ENCODE measurements around the gene MLPH. TPM values are rescaled to one million over a fixed set of nuclear protein-coding genes. Genes with fewer than 3 reads are reported as not detected.
A peak's percentile ranks its signal among the peaks of the same experiment; 100 is the strongest.

Gene MLPH
- polyA plus RNA-seq, 1 donor from 2014 or later = not detected

DNA sequence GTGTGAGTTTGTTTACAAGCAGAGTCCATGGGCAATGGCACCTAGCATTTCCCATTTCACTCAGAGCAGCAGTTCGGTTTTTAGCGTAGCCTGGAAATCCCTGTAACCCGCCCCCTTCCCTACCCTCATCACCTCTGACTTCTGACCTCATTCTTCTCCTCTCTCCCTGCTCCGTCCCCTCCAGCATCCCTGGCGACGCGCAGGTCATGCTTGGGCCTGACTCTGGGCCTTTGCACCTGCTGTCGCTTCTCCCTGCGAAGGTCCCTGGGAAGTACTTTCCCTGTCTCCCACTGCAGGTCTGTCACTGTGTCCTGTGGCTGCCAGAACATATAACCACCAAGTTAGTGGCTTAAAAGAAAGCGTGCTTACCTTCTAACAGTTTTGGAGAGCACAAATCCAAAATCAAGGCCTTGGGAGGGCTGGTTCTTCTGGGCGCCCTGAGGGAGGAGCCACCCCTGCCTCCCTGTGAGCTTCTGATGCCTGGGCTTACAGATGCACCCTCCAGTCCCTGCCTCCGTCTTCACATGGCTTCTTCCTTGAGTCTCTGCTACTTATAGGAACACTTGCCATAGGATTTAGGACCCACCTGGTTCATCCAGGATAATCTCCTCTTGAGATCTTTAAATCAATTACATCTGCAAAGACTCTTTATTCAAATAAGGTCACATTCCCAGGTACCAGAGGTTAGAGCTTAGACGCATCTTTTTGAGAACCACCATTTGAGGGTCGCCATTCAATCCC, 111.6 kb downstream of the MLPH start:
- H3K27me3 Mint-ChIP-seq = no peaks in the 10 kb centered on the region
- H3K27ac Mint-ChIP-seq = peak overlapping the region in 1 of 3 donors; percentile 92
- H3K36me3 Mint-ChIP-seq = peaks cover 5% of the 10 kb centered on the region
- H3K4me1 Mint-ChIP-seq = peaks cover 7 to 19% (median 12%) of the 10 kb centered on the region in 3 donors
- H3K9me3 Mint-ChIP-seq = no peaks in the 10 kb centered on the region
- no peak overlapping the region for H3K4me3 Mint-ChIP-seq

DNA sequence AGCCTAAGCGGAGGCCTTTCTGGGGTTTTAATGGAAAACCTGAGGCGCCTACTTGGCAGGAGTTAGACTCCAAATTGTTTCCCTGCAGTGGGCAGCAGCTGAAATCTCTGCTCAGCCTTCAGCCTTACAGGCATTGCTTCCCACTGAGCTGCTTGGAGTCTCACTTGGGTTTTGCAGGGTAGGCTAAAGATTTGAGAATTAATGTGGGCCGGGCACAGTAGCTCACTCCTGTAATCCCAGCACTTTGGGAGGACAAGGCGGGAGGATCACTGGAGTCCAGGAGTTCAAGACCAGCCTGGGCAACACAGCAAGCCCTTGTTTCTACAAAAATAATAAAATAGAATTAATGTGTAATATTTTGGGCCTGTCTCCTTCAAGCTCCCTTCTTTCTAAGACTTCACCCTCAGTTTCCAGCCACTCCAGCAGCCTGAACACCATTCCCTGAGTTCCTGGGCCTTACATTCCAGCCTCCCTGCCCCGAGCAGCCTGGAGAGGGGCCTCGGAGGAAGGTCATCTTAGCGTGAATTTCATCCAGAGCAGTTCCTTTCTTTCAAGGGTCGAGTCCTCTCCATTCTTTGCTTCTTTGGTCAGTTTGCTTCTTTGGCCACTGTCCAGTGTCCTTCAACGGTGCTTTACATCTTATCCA, 112.5 kb downstream of the MLPH start:
- H3K9me3 Mint-ChIP-seq = no peaks in the 10 kb centered on the region
- no peaks in the 10 kb centered on the region for H3K27me3 Mint-ChIP-seq
- no peak overlapping the region for H3K4me3 Mint-ChIP-seq
- H3K27ac Mint-ChIP-seq = no peak overlapping the region
- peaks cover 6% of the 10 kb centered on the region for H3K36me3 Mint-ChIP-seq
- H3K4me1 Mint-ChIP-seq = peaks cover 7 to 23% (median 15%) of the 10 kb centered on the region in 3 donors

DNA sequence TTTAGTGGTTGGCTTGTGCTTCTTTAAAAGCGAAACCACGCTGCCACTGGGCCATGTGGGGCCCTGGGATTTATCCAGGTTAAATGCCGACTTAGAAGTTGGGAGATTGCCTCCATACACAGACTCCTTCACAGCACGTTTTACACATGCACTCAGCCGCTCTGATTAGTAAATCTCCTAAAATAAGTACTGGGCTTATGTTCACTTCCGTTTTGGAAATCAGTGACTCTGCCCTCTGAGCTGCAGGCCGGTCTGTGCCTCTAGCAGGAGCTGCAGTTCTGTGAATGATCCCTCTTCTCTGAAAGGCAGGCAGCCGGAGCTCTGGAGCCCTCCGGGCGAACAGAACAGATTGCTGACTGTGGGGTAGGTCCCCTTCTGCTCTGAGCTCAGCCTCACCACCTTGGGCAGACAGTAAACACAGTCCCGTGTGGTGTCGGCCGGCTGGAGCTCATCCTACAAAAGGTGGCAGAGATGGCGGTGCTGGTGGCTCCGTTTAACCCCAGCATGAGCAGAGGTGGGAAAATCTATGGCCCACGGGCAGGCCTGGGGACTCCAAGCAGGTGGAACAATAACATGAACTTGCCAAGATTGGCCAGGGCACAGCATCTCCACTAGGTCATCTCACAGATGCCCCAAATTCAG, 113.3 kb downstream of the MLPH start:
- Mint-ChIP-seq H3K4me1 (peaks cover 7 to 24% (median 17%) of the 10 kb centered on the region in 3 donors), H3K27me3 (no peaks in the 10 kb centered on the region), H3K36me3 (peaks cover 6% of the 10 kb centered on the region), H3K27ac (peak overlapping the region in 1 of 3 donors; percentile 92), H3K4me3 (no peak overlapping the region), H3K9me3 (no peaks in the 10 kb centered on the region)

DNA sequence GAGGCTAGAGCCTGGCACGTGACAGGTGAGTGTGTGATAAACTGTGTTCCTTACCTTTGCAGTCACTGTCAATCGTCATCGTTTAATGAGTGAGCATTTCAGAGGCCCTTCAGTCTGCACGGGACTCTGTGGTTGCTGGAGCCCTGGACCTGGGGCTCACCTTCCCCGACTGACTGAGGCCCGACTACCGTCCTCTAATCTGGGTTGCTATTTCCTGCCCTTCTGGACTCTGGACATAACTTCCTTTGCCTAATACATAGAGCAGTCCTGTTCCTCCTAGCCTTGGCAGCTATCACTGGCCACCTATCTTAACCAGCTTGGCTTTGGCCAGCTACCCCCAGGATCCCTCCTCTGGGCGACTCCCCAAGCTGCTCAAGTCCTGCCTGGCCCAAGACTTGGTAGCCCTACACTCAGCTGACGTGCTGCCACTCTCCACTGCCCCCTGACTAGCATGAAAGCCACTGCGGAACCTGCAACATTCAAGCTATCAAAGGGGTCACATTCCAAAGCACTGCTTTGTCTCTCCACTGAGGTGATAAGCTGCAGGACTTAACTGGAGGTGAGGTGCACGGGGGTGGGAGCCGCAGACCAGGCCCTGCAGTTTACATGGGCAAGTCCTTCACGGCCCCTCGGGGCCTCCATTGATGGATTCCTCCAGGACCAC, 114.5 kb downstream of the MLPH start:
- Mint-ChIP-seq H3K27ac (peak overlapping the region in 2 of 3 donors; percentile 81 to 92), H3K4me3 (no peak overlapping the region), H3K27me3 (no peaks in the 10 kb centered on the region), H3K9me3 (no peaks in the 10 kb centered on the region), H3K36me3 (peaks cover 6% of the 10 kb centered on the region), H3K4me1 (peaks cover 7 to 21% (median 17%) of the 10 kb centered on the region in 3 donors)

DNA sequence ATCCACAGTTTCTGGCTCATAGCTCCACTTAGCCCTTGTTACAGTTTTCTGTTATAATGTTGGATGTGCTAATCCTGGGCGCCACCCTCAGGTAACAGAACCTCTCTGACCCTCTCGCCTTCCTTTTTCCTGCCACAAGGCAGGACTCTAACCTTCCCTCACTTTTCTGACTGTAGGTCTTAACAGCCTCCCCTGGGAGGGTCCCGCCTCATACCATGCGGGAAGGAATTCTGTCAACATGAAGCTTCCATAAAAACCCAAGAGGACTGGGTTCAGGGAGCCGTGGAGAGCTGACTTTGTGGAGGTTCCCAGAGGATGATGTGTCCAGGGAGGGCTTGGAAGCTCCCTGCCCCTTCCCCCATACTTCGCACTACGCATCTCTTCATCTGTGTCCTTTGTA, 115.4 kb downstream of the MLPH start:
- Mint-ChIP-seq H3K36me3 (peaks cover 6% of the 10 kb centered on the region), H3K4me1 (peaks cover 7 to 21% (median 17%) of the 10 kb centered on the region in 3 donors), H3K4me3 (peak overlapping the region in 1 of 4 donors; percentile 9)

DNA sequence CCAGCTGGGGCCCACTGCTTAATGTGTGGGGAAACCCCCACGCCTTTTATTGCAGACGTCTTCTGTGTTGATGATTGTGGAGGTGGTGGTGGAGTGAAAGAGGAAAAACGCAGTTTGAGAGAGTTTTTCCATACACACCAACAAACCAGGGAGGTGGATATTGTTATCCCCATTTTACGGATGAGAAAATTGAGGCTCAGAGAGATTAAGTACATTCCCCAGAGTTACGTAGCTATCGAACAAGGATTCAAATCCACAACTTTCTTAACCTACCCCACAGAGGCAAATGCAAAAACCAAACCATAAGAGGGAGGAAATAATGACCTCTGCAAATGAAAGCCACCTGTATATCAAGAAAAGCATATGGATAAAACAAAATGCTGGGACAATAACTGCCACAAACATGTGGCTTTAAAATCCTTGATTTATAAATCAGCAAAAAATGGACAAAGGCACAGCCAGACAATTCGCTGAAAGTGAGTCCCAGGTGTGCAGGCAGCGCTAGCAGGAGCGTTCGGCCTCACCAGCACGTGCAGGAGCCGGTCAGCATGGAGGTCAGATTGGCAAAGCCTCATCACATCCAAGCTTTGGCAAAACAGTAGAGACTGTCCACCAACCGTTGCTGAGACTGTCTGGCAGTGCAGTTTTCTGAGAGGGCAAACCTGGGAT, 116.1 kb downstream of the MLPH start:
- Mint-ChIP-seq H3K36me3 (peaks cover 6% of the 10 kb centered on the region), H3K4me1 (peaks cover 7 to 19% (median 16%) of the 10 kb centered on the region in 3 donors), H3K27ac (peak overlapping the region; percentile 64 to 96 (median 80)), H3K27me3 (no peaks in the 10 kb centered on the region), H3K4me3 (peak overlapping the region; percentile 3 to 90 (median 65)), H3K9me3 (no peaks in the 10 kb centered on the region)

More for the DNA sequence above, 115.4 kb downstream of the MLPH start:
- Mint-ChIP-seq H3K9me3 (no peaks in the 10 kb centered on the region), H3K27me3 (no peaks in the 10 kb centered on the region), H3K27ac (peak overlapping the region in 2 of 3 donors; percentile 45 to 80)

DNA sequence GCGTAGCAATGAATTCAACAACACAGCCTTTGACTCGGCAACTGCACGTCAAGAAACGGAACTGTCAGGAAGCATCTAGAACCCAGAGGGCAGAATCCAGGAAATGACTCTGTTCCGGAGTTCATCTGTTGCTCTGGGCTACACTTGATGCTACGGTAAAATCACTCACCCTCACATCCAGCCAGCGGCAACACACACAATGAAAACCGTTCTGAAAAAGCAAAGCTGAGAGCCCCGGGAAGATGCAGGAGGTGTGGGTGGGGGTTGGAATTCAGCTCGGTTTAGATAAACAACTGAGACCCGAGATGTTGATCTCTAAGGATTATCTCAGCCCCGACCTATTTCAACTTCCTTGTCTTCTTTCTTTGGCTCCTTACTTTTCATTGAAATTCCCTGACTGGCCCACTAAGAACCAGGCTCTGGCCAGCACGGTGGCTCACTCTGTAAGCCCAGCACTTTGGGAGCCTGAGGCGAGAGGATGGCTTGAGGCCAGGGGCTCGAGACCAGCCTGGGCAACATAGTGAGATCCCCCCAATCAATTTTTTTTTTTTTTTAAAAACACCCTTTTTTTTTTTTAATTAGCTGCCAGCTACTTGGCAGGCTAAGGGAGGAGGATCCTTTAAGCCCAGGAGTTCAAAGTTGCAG, 116.8 kb downstream of the MLPH start:
- Mint-ChIP-seq H3K4me3 (peak overlapping the region; percentile 3 to 90 (median 65)), H3K36me3 (peaks cover 6% of the 10 kb centered on the region), H3K27me3 (no peaks in the 10 kb centered on the region), H3K4me1 (peaks cover 7 to 17% (median 16%) of the 10 kb centered on the region in 3 donors), H3K9me3 (no peaks in the 10 kb centered on the region), H3K27ac (peak overlapping the region; percentile 64 to 96 (median 80))

DNA sequence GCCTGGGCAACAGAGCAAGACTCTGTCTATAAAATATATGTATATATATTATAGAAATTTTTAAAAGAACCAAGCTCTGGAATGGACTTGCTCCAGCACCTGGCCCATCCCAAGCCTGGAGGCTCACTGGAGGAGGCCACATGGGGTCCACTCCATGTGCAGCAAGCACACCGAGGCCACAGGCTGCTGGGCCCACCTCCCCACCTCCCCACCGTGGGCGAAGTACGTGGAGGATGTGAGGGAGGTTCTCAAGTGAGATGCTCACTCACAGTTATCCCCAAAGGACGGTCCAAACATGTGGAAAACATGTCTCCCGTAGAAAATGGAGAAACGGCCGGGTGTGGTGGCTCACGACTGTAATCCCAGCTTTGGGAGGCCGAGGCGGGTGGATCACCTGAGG, 117.3 kb downstream of the MLPH start:
- H3K36me3 Mint-ChIP-seq = peaks cover 6% of the 10 kb centered on the region
- peaks cover 7 to 17% (median 16%) of the 10 kb centered on the region in 3 donors for H3K4me1 Mint-ChIP-seq
- no peaks in the 10 kb centered on the region for H3K9me3 Mint-ChIP-seq
- H3K27me3 Mint-ChIP-seq = no peaks in the 10 kb centered on the region
- peak overlapping the region in 2 of 4 donors; percentile 81 to 90 for H3K4me3 Mint-ChIP-seq
- H3K27ac Mint-ChIP-seq = peak overlapping the region in 2 of 3 donors; percentile 80 to 96

Other genes with a start within 250 kb of the MLPH start
- not detected for gene COL6A3, start 73.1 kb upstream of the MLPH start, polyA plus RNA-seq
- not detected for gene PRLH, start 79.3 kb downstream of the MLPH start, polyA plus RNA-seq
- gene RAB17, start 103.5 kb downstream of the MLPH start, polyA plus RNA-seq = not detected
- gene LRRFIP1, start 140.3 kb downstream of the MLPH start, polyA plus RNA-seq = 123 TPM

Data from IgD-negative memory B cell (primary cell).